ENCODE measurements around the gene GSAP. TPM values are rescaled to one million over a fixed set of nuclear protein-coding genes. Genes with fewer than 3 reads are reported as not detected.
A peak's percentile ranks its signal among the peaks of the same experiment; 100 is the strongest.
"Not testable (repeated sequence)": the region's sequence is repeated elsewhere in the genome, so short reads cannot be mapped to it uniquely, and the experiment has no call there.

Gene GSAP
- total and polyA plus RNA-seq, 2 donors (not counting 1 experiment from before 2014, with no cell fraction given), result 140 to 207 TPM

DNA sequence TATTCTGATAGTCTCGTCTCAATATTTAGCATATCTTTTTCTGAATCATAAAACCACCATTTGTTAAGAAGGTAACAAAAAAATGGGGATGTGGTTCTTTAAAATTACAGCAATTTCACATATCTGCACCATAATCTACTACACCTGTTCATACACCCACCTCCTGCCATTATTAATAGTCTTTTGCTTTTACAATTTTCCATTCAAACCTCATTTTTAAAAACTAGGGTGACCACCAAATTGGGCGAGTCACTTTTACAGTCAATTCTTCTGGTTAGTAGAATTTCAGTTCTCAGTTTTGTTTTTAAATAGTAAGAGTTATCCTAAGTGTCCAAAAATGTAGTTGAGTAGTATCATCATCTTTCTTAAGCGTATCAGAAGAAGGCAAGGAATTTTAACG lies 48.4 kb upstream of the GSAP start:
- WGBS (ENCODE audit: insufficient coverage), result no CpG with 5 or more reads among the region's 4 CpGs
- Histone ChIP-seq H3K36me3 (replicated peaks in 1 of 2; ENCODE audit: control extremely low read depth in 1 of 2, control insufficient read depth in 1 of 2, extremely low read depth in 1 of 2, insufficient read depth in 2 of 2, low read length in 1 of 2) (no peaks in the 10 kb centered on the region), H3K27me3 (replicated peaks in 1 of 4; ENCODE audit: control extremely low read depth in 1 of 4, control insufficient read depth in 3 of 4, insufficient read depth in 4 of 4, low read length in 3 of 4) (no peaks in the 10 kb centered on the region), H3K27ac (ENCODE audit: low read length in 2 of 2) (no peak overlapping the region), H3K79me2 (ENCODE audit: control insufficient read depth, insufficient read depth, low read length) (no peaks in the 10 kb centered on the region), H3K9me3 (ENCODE audit: control extremely low read depth in 1 of 3, control insufficient read depth in 2 of 3, insufficient read depth in 1 of 3, low read length in 2 of 3) (no peaks in the 10 kb centered on the region), H4K20me1 (ENCODE audit: control insufficient read depth, insufficient read depth, low read length, poor library complexity, severe bottlenecking) (no peaks in the 10 kb centered on the region), H3K4me3 (ENCODE audit: control extremely low read depth in 1 of 5, extremely low read depth in 1 of 5, insufficient read depth in 1 of 5, low read depth in 2 of 5, low read length in 4 of 5) (no peak overlapping the region), H3K4me1 (ENCODE audit: control insufficient read depth in 2 of 2, insufficient read depth in 2 of 2, low read length in 2 of 2) (peaks cover 3 to 18% of the 10 kb centered on the region in 2 donors), H3K4me2 (replicated peaks; ENCODE audit: low read depth, low read length, poor library complexity, severe bottlenecking) (no peak overlapping the region), H2AFZ (ENCODE audit: insufficient read depth, low read depth, low read length, poor library complexity, severe bottlenecking) (no peak overlapping the region), H3K9ac (ENCODE audit: low read length) (no peak overlapping the region)
- ATAC-seq (ENCODE audit: low read depth) (no peak), DNase-seq (no peak)
- Mint-ChIP-seq H3K4me1 (peaks cover 31% of the 10 kb centered on the region), H3K27me3 (no peaks in the 10 kb centered on the region), H3K9me3 (ENCODE audit: insufficient read depth) (no peaks in the 10 kb centered on the region), H3K27ac (no peak overlapping the region), H3K4me3 (no peak overlapping the region)
- TF ChIP-seq EZH2 (IDR thresholded peaks at IDR 0.05; ENCODE audit: borderline replicate concordance, insufficient read depth, low read depth, low read length, poor library complexity, severe bottlenecking) (no peak), CTCF (IDR thresholded peaks at IDR 0.05) (no peak)
- POLR2A ChIA-PET, result interaction anchor here (0.7 kb wide), 1 partner anchor 45 kb away, joined by 4 read pairs; no protein-coding TSS in a partner anchor
- CTCF ChIA-PET, result no interaction called here
- intact Hi-C loops (cut with micrococcal nuclease), result loop anchor here (10.0 kb wide), 2 partner anchors 60 to 110 kb away; no protein-coding TSS in a partner anchor

DNA sequence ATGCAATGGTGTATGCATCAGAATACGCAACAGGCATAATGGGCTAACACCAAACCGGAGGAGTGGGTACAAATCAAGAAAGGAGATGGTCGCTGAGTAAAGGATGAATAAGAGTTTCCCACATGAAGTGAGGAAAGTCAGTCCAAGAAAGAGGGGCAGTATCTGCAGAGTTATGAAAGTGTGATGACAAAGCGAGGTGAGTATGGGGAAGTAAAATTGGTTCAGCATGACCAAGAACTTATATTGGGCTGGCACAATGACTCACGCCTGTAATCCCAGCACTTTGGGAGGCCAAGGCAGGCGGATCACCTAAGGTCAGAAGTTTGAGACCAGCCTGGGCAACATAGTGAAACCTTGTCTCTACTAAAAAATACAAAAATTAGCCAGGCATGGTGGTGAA lies 47.5 kb upstream of the GSAP start:
- H3K36me3 ChIP-seq (replicated peaks in 1 of 2; ENCODE audit: control extremely low read depth in 1 of 2, control insufficient read depth in 1 of 2, extremely low read depth in 1 of 2, insufficient read depth in 2 of 2, low read length in 1 of 2); H3K9ac ChIP-seq (ENCODE audit: low read length); H3K79me2 ChIP-seq (ENCODE audit: control insufficient read depth, insufficient read depth, low read length); H3K4me2 ChIP-seq (replicated peaks; ENCODE audit: low read depth, low read length, poor library complexity, severe bottlenecking); H3K9me3 ChIP-seq (ENCODE audit: control extremely low read depth in 1 of 3, control insufficient read depth in 2 of 3, insufficient read depth in 1 of 3, low read length in 2 of 3); H2AFZ ChIP-seq (ENCODE audit: insufficient read depth, low read depth, low read length, poor library complexity, severe bottlenecking); H4K20me1 ChIP-seq (ENCODE audit: control insufficient read depth, insufficient read depth, low read length, poor library complexity, severe bottlenecking); POLR2A ChIA-PET; H3K27me3 ChIP-seq (replicated peaks in 1 of 4; ENCODE audit: control extremely low read depth in 1 of 4, control insufficient read depth in 3 of 4, insufficient read depth in 4 of 4, low read length in 3 of 4); H3K27ac ChIP-seq (ENCODE audit: low read length in 2 of 2); H3K4me3 Mint-ChIP-seq; CTCF ChIA-PET; H3K4me3 ChIP-seq (ENCODE audit: control extremely low read depth in 1 of 5, extremely low read depth in 1 of 5, insufficient read depth in 1 of 5, low read depth in 2 of 5, low read length in 4 of 5); H3K27me3 Mint-ChIP-seq; H3K9me3 Mint-ChIP-seq (ENCODE audit: insufficient read depth): not testable (repeated sequence)
- H3K4me1 Mint-ChIP-seq, result peaks cover 31% of the 10 kb centered on the region
- intact Hi-C loops (cut with micrococcal nuclease), result loop anchor here (10.0 kb wide), 2 partner anchors 61 to 111 kb away; no protein-coding TSS in a partner anchor
- ATAC-seq (ENCODE audit: low read depth) (peak; percentile 64), DNase-seq (peak; percentile 27)
- peak overlapping the region; percentile 4 for H3K27ac Mint-ChIP-seq
- H3K4me1 ChIP-seq (ENCODE audit: control insufficient read depth in 2 of 2, insufficient read depth in 2 of 2, low read length in 2 of 2), result peaks cover 3 to 18% of the 10 kb centered on the region in 2 donors
- 55% methylated on average over 6 of the region's 6 CpGs for WGBS (ENCODE audit: insufficient coverage)

Data from B cell (primary cell).